Stomach (tissue), 4 donors: ENCODE measurements around the gene ATP5F1D.

Source experiments
- CTCF ChIP-seq, 7 experiments: fragments of 450-650 bp in 4 of 7; fragments of 200-600 bp in 3 of 7; sonication (generic) in 3 of 7; IDR thresholded peaks; one replicate each; pipeline ENCODE4 v1.5.1; 2016 to 2019; ENCODE audit warnings: antibody characterized with exemption in 7 of 7, control low read depth in 2 of 7, mild to moderate bottlenecking in 1 of 7
- POLR2A ChIP-seq, 4 donors: fragments of 450-650 bp; IDR thresholded peaks; one replicate each; pipeline ENCODE4 v1.6.1; 2016; ENCODE audit warnings: antibody characterized with exemption in 4 of 4, control low read depth in 2 of 4, mild to moderate bottlenecking in 1 of 4, moderate library complexity in 1 of 4
- POLR2AphosphoS5 ChIP-seq, 3 donors: sonication (generic); formaldehyde crosslinking; IDR thresholded peaks; one replicate each; pipeline ENCODE4 v1.6.1; 2016; ENCODE audit warnings: antibody characterized with exemption in 3 of 3

GRCh38 chr19:1256646-1257474, 15.3 kb downstream of the ATP5F1D start:
- TF ChIP-seq CTCF (IDR thresholded peaks at IDR 0.05) (no peak), POLR2A (IDR thresholded peaks at IDR 0.05) (no peak), POLR2AphosphoS5 (IDR thresholded peaks at IDR 0.05) (peak in 1 of 3 donors; percentile 25)
